HepG2 (cell line): ENCODE data around the gene DLG1.

ENCODE experiments used
- CEBPB ChIP-seq: IDR thresholded peaks from 2 replicates; pipeline ENCODE4 v1.6.1; 2011; ENCODE audit warnings: low read depth, low read length, improper control_type of control experiment, borderline replicate concordance
- CHD2 ChIP-seq: IDR thresholded peaks from 2 replicates; pipeline ENCODE4 v1.6.1; 2011; ENCODE audit warnings: low read depth, low read length, improper control_type of control experiment
- CTCF ChIP-seq: sonication (generic); formaldehyde crosslinking; IDR thresholded peaks from 2 replicates; pipeline ENCODE4 v1.5.0; 2020; ENCODE audit warnings: mild to moderate bottlenecking, missing genetic modification reagents, moderate library complexity
- EZH2 ChIP-seq: conservative IDR thresholded peaks from 2 replicates; pipeline ENCODE4 v1.6.1; 2012; ENCODE audit warnings: mild to moderate bottlenecking, low read depth, low read length, moderate library complexity
- POLR2A ChIP-seq, 2 experiments: IDR thresholded peaks; 2 replicates each; pipeline ENCODE4 v1.6.1; 2011; ENCODE audit warnings: low read depth in 2 of 2, low read length in 2 of 2, mild to moderate bottlenecking in 1 of 2, moderate library complexity in 1 of 2; ENCODE audit not compliant: insufficient read depth in 1 of 2
- SETDB1 ChIP-seq: sonication (generic); formaldehyde crosslinking; IDR thresholded peaks from 2 replicates; pipeline ENCODE4 v1.5.1; 2020; ENCODE audit warnings: missing genetic modification reagents, mild to moderate bottlenecking, borderline replicate concordance
- SP1 ChIP-seq, 2 experiments: fragments of 450-650 bp in 1 of 2; sonication (generic) in 1 of 2; formaldehyde crosslinking in 1 of 2; IDR thresholded peaks; 2 replicates each; pipeline versions ENCODE4 v1.4.0 to v1.6.1; 2016 to 2020; ENCODE audit warnings: missing genetic modification reagents in 1 of 2
- SP2 ChIP-seq: sonication (generic); formaldehyde crosslinking; IDR thresholded peaks from 2 replicates; pipeline ENCODE4 v1.5.1; 2020; ENCODE audit warnings: mild to moderate bottlenecking, missing genetic modification reagents
- THAP8 ChIP-seq: sonication (generic); formaldehyde crosslinking; IDR thresholded peaks from 2 replicates; pipeline ENCODE4 v1.5.1; 2020; ENCODE audit warnings: missing genetic modification reagents, mild to moderate bottlenecking, borderline replicate concordance
- ZNF3 ChIP-seq: IDR thresholded peaks from 2 replicates; pipeline ENCODE4 v1.7.0; 2017; ENCODE audit warnings: inconsistent platforms
- ZNF430 ChIP-seq: sonication (generic); formaldehyde crosslinking; IDR thresholded peaks from 2 replicates; pipeline ENCODE4 v1.9.0; 2021; ENCODE audit warnings: mild to moderate bottlenecking, missing genetic modification reagents
- ZNF513 ChIP-seq: sonication (generic); formaldehyde crosslinking; conservative IDR thresholded peaks from 2 replicates; pipeline ENCODE4 v1.5.0; 2020; ENCODE audit warnings: missing genetic modification reagents
- ZSCAN9 ChIP-seq: IDR thresholded peaks from 2 replicates; pipeline ENCODE4 v1.6.1; 2016; ENCODE audit warnings: borderline replicate concordance

- TF ChIP-seq SP1 (IDR thresholded peaks at IDR 0.05) (no peak), SP1 (CRISPR knock-in tag; IDR thresholded peaks at IDR 0.05) (no peak), CHD2 (no peak), SP2 (no peak), CTCF (CRISPR knock-in tag) (no peak), ZNF430 (CRISPR knock-in tag) (no peak), THAP8 (no peak), ZSCAN9 (CRISPR knock-in tag) (no peak), EZH2 (no peak), ZNF513 (no peak), POLR2A (IDR thresholded peaks at IDR 0.05; ENCODE audit: insufficient read depth in 1 of 2, low read depth in 2 of 2, low read length in 2 of 2) (no peak), SETDB1 (no peak), CEBPB (no peak), ZNF3 (CRISPR knock-in tag) (no peak)
Measured at GRCh38 chr3:197103766-197104165, 194.6 kb downstream of the DLG1 start.
